M059J (cell line): ENCODE results near the gene ADRA2A. TPM values are rescaled to one million over a fixed set of nuclear protein-coding genes. Genes with fewer than 3 reads are reported as not detected.

Source experiments
- total RNA-seq: library from RNA; depleted of rRNA; stranded (reverse); fragments of >200 nt; shearing (Covaris generic); gene quantifications from 2 replicates; pipeline ENCODE4 v1.2.3, GENCODE V29; 2014; rRNA removed

ADRA2A gene
- total RNA-seq, 1 experiment from 2014 or later = not detected

Other genes starting within 250 kb of the ADRA2A start
- 13.0 and 19.9 TPM in 2 replicates for gene PDCD4, start 205.1 kb upstream of the ADRA2A start, total RNA-seq
- 32.1 and 36.2 TPM in 2 replicates for gene BBIP1, start 157.8 kb upstream of the ADRA2A start, total RNA-seq
- gene SHOC2, start 157.4 kb upstream of the ADRA2A start, total RNA-seq = 23.2 and 24.6 TPM in 2 replicates